Esophagus (tissue), 2 donors: Measurements from ENCODE around the gene TDRKH. TPM values are rescaled to one million over a fixed set of nuclear protein-coding genes. Genes with fewer than 3 reads are reported as not detected.
"Not testable (repeated sequence)": the region's sequence is repeated elsewhere in the genome, so short reads cannot be mapped to it uniquely, and the experiment has no call there.

Source experiments
- H3K27ac ChIP-seq, 2 donors: one replicate each; pipeline ENCODE4 v1.5.1; 2013; ENCODE audit warnings: low read depth in 2 of 2, mild to moderate bottlenecking in 2 of 2, inconsistent platforms in 1 of 2, low read length in 1 of 2, moderate library complexity in 1 of 2
- H3K27me3 ChIP-seq, 2 donors: one replicate each; pipeline ENCODE4 v1.6.1; 2013; ENCODE audit warnings: low read length in 2 of 2, control low read depth in 1 of 2, mild to moderate bottlenecking in 1 of 2; ENCODE audit not compliant: insufficient read depth in 2 of 2, control insufficient read depth in 1 of 2
- H3K36me3 ChIP-seq, 2 donors: one replicate each; pipeline ENCODE4 v1.6.1; 2013; ENCODE audit warnings: low read length in 1 of 2; ENCODE audit not compliant: control insufficient read depth in 2 of 2, insufficient read depth in 2 of 2
- H3K4me1 ChIP-seq, 2 donors: one replicate each; pipeline ENCODE4 v1.6.1; 2013; ENCODE audit warnings: low read length in 1 of 2; ENCODE audit not compliant: control insufficient read depth in 2 of 2, insufficient read depth in 2 of 2
- H3K4me3 ChIP-seq, 2 donors: one replicate each; pipeline ENCODE4 v1.5.1; 2013; ENCODE audit warnings: low read length in 2 of 2, mild to moderate bottlenecking in 2 of 2, low read depth in 1 of 2, moderate library complexity in 1 of 2
- H3K9me3 ChIP-seq, 2 donors: one replicate each; pipeline ENCODE4 v1.6.1; 2013; ENCODE audit warnings: mild to moderate bottlenecking in 2 of 2, low read depth in 1 of 2, low read length in 1 of 2, moderate library complexity in 1 of 2; ENCODE audit not compliant: control insufficient read depth in 2 of 2, insufficient read depth in 1 of 2
- WGBS, 2 donors: extraction: QIAGEN DNeasy Blood & Tissue Kit; methylation state at CpG; one replicate each; pipeline ENCODE4 v1.1.7; 2013; 5-methylcytosine and 5-hydroxymethylcytosine counted together
- polyA plus RNA-seq, 2 donors: library from polyadenylated mRNA; stranded (reverse); fragments of 200-250 nt; gene quantifications; one replicate each; pipeline ENCODE4 v1.2.3, GENCODE V29; 2013
- donor health status: healthy with polysubstance abuse.
- donor health status: Bipolar disorder and iron deficiency.

Gene TDRKH
- polyA plus RNA-seq, 2 donors = 1.1 to 1.5 TPM

DNA sequence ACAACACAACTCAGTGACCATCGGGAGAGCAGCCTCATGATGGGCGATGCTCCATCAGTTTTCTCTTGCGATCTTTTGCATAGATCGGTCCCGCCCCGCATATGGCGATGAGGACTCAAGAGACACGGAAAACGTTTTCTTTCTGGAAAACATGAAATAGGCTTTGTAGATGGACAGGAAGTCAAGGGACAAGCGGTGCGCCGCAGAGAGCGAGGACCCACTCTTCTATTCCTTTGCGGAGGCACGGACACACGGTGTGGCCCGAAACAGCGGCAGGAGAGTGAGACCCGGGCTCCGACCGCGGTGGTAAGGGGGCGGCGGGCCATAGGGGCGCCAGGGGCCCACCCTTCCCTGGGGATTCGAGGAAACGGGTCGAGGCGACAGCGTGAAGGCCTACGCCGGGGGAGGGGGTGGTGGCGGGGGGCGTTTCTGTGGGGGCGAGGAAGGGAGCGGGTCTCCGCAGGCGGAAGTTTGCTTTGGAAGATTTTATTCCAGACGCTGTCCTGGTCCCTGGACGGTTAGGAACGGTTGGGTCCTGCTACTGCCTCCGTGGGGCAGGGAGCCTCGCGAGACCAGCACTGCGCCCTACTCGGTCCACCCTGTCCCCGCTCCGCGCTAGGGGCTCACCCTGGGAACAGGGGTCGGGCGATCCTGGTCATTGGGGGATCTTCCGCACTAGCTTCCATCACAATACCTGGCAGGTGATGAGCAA lies 796 bp upstream of the TDRKH start:
- Histone ChIP-seq H3K9me3 (no peaks in the 10 kb centered on the region), H3K4me1 (peaks cover 0 to 7% of the 10 kb centered on the region in 2 donors), H3K27me3 (no peaks in the 10 kb centered on the region), H3K27ac (peak overlapping the region; percentile 23 to 35), H3K4me3 (peak overlapping the region; percentile 67 to 92), H3K36me3 (no peaks in the 10 kb centered on the region)
- WGBS, 2 donors = 1 to 2% methylated on average over 45 to 52 of the region's 52 CpGs

DNA sequence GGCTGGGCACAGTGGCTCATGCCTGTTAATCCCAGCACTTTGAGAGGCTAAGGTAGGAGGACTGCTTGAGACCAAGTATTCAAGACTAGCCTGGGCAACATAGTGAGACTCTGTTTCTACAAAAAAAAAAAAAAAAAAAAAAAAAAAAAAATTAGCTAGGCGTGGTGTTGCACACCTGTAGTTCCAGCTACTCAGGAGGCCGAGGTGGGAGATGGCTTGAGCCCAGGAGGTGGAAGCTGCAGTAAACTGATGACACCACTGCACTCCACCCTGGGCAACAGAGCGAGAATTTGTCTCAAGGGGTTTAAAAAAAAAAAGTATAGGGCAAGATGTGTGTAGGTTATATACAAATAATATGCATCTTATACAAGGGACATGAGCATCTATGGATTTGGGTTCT lies 2.6 kb downstream of the TDRKH start:
- H3K9me3 ChIP-seq = no peaks in the 10 kb centered on the region
- H3K27ac ChIP-seq = no peak overlapping the region
- no peaks in the 10 kb centered on the region for H3K36me3 ChIP-seq
- H3K4me3 ChIP-seq = no peak overlapping the region
- H3K4me1 ChIP-seq = peaks cover 0 to 7% of the 10 kb centered on the region in 2 donors
- WGBS, 2 donors = 81 to 87% methylated on average over 3 of the region's 3 CpGs
- H3K27me3 ChIP-seq = no peaks in the 10 kb centered on the region

DNA sequence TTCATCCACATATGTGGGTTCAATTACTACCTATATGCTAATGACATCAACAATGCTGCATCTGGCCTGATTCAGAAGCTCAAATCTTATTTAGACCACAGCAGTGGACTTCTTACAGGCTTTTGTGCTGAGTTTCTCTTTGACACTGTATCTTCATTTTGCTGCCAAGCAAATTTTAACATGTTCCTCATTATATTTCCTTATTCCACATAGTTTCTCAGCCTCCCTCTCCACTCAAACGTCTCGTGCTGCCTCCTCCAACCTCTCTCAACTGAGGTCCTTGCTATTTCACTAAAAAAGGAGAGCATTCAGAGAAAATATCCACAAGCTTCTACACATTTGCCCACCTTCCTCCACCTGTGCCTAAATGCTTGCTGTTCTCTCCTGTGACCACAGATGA lies 6.5 kb downstream of the TDRKH start:
- H3K4me1 ChIP-seq = no peaks in the 10 kb centered on the region
- 82 to 84% methylated on average over 2 of the region's 2 CpGs for WGBS, 2 donors
- H3K27me3 ChIP-seq = no peaks in the 10 kb centered on the region
- no peak overlapping the region for H3K4me3 ChIP-seq
- no peaks in the 10 kb centered on the region for H3K9me3 ChIP-seq
- H3K27ac ChIP-seq = no peak overlapping the region
- no peaks in the 10 kb centered on the region for H3K36me3 ChIP-seq

DNA sequence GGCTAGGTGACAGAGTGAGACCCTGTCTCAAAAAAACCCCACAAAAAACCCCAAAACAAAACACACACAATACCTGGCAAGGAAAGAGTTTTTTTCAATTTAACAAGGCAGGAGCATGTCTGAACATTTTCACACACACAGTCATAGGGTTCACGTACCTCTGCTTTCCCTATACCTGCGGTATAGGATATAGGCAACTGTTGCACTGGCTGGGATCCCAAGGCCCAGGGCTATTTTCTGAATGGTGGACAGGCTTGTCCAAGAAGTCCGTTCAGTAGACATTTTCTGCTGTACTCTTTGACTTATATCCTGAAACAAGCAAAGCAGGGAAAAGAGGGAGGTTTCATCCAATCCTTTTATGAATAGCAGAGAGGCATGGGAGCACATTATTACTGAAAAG lies 7.6 kb downstream of the TDRKH start:
- H3K27me3 ChIP-seq = no peaks in the 10 kb centered on the region
- 55 to 78% methylated on average over 3 of the region's 3 CpGs for WGBS, 2 donors
- H3K27ac ChIP-seq = no peak overlapping the region
- no peak overlapping the region for H3K4me3 ChIP-seq
- H3K9me3 ChIP-seq = no peaks in the 10 kb centered on the region
- H3K4me1 ChIP-seq = no peaks in the 10 kb centered on the region
- peaks cover 0 to 2% of the 10 kb centered on the region in 2 donors for H3K36me3 ChIP-seq

DNA sequence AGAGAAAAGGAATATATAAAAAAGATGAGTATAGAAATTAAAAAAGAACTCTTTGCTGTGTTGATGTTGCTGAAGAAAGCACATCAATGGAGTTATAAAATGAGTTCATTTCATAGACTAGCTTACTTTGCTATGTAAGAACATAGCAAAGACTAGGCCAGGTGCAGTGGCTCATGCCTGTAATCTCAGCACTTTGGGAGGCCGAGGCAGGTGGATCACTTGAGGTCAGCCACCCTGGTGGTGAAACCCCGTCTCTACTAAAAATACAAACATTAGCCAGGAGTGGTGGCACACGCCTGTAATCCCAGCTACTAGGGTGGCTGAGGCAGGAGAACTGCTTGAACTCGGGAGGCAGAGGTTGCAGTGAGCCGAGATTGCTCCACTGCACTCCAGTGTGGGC lies 8.3 kb downstream of the TDRKH start:
- not testable (repeated sequence) for H3K4me1 ChIP-seq, H3K36me3 ChIP-seq, H3K27ac ChIP-seq, H3K27me3 ChIP-seq, H3K9me3 ChIP-seq, H3K4me3 ChIP-seq
- 76 to 82% methylated on average over 5 of the region's 5 CpGs for WGBS, 2 donors

DNA sequence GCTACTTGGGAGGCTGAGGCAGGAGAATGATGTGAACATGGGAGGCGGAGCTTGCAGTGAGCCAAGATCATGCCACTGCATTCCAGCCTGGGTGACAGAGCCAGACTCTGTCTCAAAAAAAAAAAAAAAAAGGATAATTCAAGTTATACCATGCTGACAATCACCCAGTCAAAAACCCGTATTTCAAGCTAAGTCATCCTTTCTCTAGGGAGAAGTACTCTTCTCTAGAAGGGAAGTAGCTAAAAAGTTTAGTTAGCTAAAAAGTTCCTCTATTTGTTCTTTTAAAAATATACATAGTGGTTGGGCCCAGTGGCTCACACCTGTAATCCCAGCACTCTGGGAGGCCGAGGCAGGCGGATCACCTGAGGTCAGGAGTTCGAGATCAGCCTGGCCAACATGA lies 9.6 kb downstream of the TDRKH start:
- 88 to 90% methylated on average over 5 of the region's 5 CpGs for WGBS, 2 donors
- H3K9me3 ChIP-seq, H3K4me3 ChIP-seq, H3K36me3 ChIP-seq, H3K27me3 ChIP-seq, H3K4me1 ChIP-seq, H3K27ac ChIP-seq: not testable (repeated sequence)

DNA sequence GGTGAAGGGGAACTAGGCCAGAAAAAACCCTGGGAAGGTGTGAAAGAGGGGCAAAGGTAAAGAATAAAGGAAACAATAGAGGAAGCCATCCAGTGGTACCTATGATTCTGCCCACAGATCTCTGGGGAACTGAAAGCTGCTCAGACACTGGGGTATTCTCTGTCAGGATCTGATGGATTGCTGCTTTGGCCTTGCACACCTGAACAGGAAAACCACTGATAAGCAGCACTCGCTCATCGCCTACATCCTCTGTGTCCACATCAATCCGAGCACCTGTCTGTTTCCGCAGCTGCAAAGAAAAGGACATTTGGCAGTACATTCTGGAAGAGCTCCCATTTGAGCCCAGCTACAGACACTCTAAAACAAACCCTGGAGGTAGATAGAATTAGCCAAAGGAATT lies 10.4 kb downstream of the TDRKH start:
- Histone ChIP-seq H3K4me3 (no peak overlapping the region), H3K27ac (no peak overlapping the region), H3K27me3 (no peaks in the 10 kb centered on the region), H3K9me3 (no peaks in the 10 kb centered on the region), H3K4me1 (no peaks in the 10 kb centered on the region), H3K36me3 (peaks cover 0 to 2% of the 10 kb centered on the region in 2 donors)
- 86 to 87% methylated on average over 4 of the region's 4 CpGs for WGBS, 2 donors

DNA sequence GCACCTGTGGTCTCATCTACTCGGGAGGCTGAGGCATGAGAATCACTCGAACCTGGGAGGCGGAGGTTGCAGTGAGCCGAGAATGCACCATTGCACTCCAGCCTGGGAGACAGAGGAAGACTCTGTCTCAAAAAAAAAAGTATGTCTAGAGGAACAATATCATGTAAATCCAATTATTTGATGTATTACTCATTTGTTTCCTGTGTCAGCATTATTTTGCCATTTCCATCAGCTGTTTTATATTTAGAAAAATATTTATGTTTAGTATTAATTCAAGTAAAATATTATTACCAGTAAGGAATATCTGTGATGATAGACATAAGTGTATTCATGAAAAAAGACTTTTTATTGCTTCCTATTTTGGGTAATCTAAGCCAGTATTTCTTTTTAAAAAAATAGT lies 13.0 kb downstream of the TDRKH start:
- no peaks in the 10 kb centered on the region for H3K4me1 ChIP-seq
- WGBS, 2 donors = 79 to 96% methylated on average over 4 of the region's 4 CpGs
- H3K9me3 ChIP-seq = no peaks in the 10 kb centered on the region
- H3K36me3 ChIP-seq = peaks cover 0 to 2% of the 10 kb centered on the region in 2 donors
- no peak overlapping the region for H3K4me3 ChIP-seq
- no peaks in the 10 kb centered on the region for H3K27me3 ChIP-seq
- no peak overlapping the region for H3K27ac ChIP-seq

DNA sequence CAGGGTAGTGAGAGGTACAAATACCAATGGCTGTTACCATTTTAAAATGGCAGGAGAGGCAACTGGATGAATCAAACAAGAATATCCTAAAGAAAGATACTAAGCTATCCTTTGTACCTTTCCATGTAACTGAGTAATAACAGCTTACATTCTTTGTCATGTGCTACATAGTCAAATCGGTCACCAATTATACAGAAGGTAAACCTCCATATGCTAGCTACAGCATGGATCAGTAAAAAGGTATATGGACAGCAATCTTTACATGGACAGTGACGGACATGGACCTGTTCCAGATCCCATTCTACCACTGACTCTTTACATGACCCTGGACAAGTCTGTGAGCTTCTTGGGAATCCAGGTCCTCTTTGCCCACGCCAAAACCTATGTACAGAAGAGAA lies 13.6 kb downstream of the TDRKH start:
- Histone ChIP-seq H3K4me1 (no peaks in the 10 kb centered on the region), H3K27me3 (no peaks in the 10 kb centered on the region), H3K9me3 (no peaks in the 10 kb centered on the region), H3K27ac (no peak overlapping the region), H3K4me3 (no peak overlapping the region), H3K36me3 (peaks cover 0 to 2% of the 10 kb centered on the region in 2 donors)
- WGBS, 2 donors = 84 to 94% methylated on average over 3 of the region's 3 CpGs

DNA sequence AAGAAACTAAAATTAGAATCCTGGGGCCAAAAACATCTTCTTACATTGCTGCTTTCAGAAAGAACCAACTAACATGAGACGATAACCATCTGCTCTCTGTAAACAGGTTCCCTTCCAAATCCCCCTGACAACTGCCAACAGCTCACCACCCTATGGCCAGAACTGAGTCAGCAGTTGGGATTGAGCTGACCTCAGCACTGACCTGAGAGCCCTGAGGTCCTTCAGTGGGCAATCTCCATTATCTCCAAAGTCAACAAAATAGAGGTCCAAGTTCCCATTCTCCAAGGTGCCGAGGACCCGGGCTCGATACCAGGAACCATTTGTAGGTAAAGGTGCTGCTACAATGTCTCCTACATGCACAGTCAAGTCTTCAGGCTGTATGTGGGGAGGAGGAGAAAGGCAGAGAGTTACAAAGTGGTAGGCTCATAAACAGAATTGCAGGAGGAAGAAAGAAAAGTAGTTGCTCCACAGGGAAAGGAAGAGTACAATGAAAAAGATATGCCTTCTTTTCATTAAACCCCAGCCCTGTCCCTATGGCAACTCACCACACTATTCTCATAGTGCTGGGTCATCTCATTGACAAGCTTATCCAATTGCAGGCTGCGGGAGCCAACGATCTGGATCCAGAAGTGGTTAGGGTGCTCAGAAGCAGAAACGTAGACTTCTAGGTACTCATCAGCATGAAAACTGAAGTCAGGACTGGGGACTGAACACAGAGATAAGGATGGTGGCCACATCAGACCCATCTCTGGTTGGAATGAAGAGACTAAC lies 14.2 kb downstream of the TDRKH start:
- Histone ChIP-seq H3K36me3 (peaks cover 0 to 2% of the 10 kb centered on the region in 2 donors), H3K4me1 (no peaks in the 10 kb centered on the region), H3K27me3 (no peaks in the 10 kb centered on the region), H3K27ac (no peak overlapping the region), H3K4me3 (no peak overlapping the region), H3K9me3 (no peaks in the 10 kb centered on the region)
- WGBS, 2 donors = 91 to 95% methylated on average over 7 of the region's 7 CpGs
